Midbrain (tissue), 1 donor: Measurements from ENCODE around the gene DPYD.

Experiments used
- DNase-seq: peaks from one replicate; lab custom pipeline; 2025; lab: John Stamatoyannopoulos, UW

Gene DPYD

GRCh38 chr1:97143236-97143882 is 777.5 kb downstream of the DPYD start:
- no peak for DNase-seq

GRCh38 chr1:97140611-97141010 is 780.2 kb downstream of the DPYD start:
- no peak for DNase-seq

- DNase-seq = no peak
These were observed 781.3 kb downstream of the DPYD start for GRCh38 chr1:97139512-97139911.

DNA sequence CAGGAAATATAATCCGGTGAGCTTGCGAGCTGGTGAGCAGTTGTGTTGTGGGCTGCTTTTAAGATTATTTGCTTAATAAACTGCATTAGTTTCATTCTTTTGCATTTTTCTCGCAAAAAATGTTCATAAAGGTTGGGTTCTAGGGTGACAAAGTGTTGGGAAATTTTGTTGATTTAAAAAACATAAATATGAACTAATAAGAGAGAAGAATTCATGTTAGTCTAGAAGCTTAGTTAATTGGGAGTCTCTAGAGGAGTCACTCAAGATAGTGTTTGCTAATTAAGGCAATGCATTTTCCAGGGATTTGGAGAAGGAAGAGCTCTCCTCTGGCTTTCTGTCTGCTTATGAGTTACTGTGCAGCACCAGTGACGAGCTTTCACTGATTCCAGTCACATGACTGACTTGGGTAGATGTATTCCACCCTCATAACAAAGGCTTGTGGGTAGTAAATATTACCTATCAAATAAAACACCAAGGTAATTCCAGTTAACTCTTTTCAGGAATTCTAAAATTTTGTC is 782.3 kb downstream of the DPYD start:
- DNase-seq = peak; percentile 50

GRCh38 chr1:97137862-97138514 is 782.8 kb downstream of the DPYD start:
- peak; percentile 71 for DNase-seq

GRCh38 chr1:97136996-97137395 is 783.8 kb downstream of the DPYD start:
- peak; percentile 30 for DNase-seq

DNA sequence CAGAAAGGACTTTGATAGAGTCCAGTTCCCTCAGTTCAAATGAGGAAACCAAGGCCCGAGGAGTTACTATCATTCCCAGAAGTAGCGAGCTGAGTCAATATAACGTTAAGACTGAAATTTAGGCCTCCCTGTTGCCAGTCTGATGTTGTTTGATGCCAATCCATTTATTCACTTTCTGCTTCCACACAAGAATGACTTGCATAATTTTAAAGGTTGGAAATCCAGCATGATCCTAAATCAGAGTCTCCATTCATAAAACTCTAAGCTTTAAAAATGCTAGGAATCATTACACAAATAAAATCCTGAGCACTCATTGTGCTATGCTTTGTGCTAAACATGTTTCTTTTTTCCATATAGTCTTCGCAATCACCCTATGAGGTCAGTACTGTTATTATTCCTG is 784.9 kb downstream of the DPYD start:
- DNase-seq = no peak

DNA sequence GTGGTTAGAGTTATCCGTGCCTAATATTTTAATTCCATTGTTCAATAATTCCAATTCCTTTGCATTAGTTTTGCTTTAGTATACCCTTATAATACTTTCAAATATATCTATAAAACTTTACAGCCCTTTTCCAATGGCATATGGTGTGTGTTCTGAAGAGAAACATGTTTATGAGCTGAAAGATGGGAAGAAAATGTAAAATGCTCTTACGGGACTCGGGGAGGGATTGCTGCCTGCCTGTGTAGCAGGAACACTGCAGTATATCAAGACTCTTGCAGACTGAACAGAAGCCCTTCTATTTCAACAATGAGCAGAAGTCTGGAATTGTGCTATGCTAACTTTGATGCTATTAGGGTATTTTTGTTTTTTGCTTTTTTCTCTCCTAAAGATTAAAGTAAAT is 792.4 kb downstream of the DPYD start:
- no peak for DNase-seq

GRCh38 chr1:97123717-97124431 is 797.0 kb downstream of the DPYD start:
- DNase-seq = no peak

GRCh38 chr1:97120806-97121205 is 800.0 kb downstream of the DPYD start:
- no peak for DNase-seq

- no peak for DNase-seq
These were observed 801.3 kb downstream of the DPYD start for GRCh38 chr1:97119260-97120158.

GRCh38 chr1:97114842-97115241 is 806.0 kb downstream of the DPYD start:
- no peak for DNase-seq

DNA sequence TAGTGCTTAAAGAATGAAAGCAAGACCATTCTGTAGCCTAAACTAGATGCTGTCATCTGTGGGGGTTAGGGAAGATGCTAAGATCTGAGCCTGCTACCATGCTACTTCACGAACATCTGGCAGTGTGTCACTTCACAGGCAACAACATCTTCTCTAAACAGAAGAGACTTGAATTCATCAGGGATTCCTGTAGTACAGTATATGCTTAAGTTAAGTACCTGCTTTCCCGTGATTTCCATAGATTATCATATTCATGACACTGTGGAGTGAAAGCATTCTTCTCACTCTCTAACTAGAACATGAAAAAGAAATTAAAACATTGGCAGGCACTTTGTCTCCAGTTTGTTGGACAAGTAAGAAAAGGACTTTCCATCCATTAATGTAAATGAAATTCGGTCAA is 808.4 kb downstream of the DPYD start:
- no peak for DNase-seq

- DNase-seq = no peak
These were observed 812.7 kb downstream of the DPYD start for GRCh38 chr1:97108179-97108578.

- DNase-seq = no peak
These were observed 815.3 kb downstream of the DPYD start for GRCh38 chr1:97105531-97105930.

DNA sequence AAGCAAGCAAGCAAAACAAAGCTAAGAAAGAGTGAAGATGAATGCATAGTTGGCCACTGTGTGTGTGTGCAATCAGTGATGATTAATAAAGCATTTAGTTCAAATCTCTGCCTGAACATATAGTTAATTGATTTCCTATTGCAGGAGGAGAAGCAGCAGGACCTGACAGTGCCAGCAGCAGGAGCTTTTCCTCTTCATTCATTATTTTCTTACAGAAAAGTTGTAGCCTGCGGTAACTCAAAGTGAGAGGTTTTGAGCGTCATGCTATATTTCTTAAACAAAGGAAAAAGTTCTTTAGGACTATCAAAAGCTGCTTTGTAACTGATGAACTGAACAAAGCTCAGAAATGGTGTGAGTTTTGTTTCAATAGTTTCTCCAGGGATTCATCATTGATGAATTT is 819.3 kb downstream of the DPYD start:
- DNase-seq = no peak

DNA sequence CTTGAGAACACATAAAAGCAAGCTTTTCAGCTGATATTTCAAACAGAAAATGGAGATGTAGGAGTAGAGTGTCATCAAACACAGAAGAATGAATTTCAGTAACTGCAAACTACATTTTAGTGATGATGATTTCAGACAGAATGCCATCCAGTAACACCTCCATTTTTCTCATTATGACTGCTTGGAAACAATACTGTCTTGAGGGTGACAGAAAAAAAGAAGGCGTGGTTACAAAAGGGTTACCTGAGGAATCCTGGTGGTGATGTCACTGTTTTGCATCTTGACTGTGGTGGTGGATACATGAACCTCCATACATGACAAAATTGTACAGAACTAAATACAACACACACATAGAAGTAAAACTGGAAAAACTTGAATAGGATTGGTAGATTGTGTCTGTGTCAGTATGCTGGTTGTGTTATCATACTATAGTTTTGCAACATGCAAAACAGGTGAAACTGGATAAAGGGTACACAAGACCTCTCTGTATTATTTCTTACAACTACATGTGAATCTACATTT is 823.4 kb downstream of the DPYD start:
- no peak for DNase-seq

GRCh38 chr1:97095764-97096163 is 825.1 kb downstream of the DPYD start:
- no peak for DNase-seq

DNA sequence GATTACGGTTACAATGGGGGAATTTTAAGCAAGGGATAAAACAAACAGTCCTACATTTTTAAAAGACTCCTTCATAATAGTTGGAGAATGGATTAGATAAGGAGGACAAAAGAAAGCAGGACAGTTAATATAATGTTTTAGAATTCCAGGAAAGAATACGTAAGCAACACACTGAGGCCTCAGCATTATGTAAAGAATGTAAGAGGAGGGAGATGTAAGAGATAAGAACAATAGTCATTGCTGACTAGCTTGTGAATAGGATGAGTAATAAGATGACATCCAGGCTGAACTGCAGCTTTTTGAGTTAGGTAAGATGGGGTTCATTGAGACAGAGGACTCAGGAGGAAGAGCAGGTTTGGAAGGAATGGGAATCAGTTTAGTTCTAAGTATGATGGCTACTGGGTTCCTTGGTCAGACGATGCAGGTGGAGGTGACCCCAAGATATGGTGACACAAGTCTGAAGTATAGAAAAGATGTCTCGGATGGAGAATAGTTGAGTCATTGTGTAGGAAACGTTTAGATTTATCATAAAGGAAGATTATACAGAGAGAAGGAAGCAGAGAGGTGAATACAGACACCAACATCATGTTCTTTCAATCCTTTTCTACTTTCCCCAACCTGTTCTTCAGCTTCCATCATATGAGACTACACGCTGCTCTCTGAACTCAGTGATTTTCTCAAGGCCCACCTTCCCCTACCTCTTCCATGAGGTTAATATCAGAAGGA is 826.4 kb downstream of the DPYD start:
- DNase-seq = no peak

DNA sequence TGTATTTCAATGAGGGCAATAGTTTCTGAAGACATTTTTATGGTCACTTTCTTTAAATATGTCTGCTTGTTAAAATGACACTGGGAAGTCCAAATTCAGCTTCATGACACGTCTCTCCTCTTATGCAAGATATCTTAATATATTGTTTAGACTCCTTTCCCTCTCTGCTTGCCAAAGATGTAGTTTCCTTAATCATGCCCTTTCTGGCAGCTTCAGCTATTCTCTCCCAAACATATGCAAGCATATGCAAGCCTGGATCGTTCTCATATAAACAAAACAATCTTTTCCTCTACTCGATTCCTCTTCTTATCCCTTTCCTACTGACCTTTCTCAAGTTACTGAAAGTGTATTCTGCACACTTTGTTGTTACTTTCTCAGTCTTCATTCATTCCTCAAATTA is 827.1 kb downstream of the DPYD start:
- no peak for DNase-seq

DNA sequence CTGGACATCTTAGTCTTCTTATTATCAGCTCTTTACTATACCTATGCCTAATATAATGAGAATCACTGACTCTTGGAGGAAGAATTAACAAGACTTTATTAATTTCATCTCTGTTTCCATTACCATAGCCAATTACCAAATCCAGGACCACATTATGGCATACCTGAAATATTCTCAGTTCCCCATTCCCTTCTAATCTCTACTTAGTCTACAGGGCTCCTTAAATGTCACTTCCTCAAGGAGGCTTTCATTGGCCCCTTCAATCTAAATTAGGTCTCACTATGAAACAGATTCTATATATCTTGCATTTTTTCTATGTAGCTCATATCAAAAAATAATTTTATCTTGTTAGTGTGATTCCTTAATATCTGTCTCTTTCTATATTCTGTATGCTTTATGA is 828.0 kb downstream of the DPYD start:
- DNase-seq = no peak
